SK-N-SH (cell line): ENCODE results near the gene RBM19. TPM values are rescaled to one million over a fixed set of nuclear protein-coding genes. Genes with fewer than 3 reads are reported as not detected.
A peak's percentile ranks its signal among the peaks of the same experiment; 100 is the strongest.

ENCODE experiments used
- CTCF ChIA-PET: fragments of 300-600, 350-600 bp; formaldehyde crosslinking; extraction: SDS; loops from one replicate; lab custom pipeline; 2021; lab: Yijun Ruan, JAX
- POLR2A ChIA-PET: fragments of 350-600 bp; sonication (Branson Sonifier 250); formaldehyde crosslinking; extraction: SDS; loops from one replicate; lab custom pipeline; 2020; ENCODE audit warnings: antibody characterized with exemption, inconsistent platforms; lab: Yijun Ruan, JAX
- DNase-seq: peaks from one replicate; pipeline ENCODE4 v3.0.0; 2012
- H2AFZ ChIP-seq: fragments of 200-600 bp; sonication (generic); 2 replicates; pipeline ENCODE4 v1.8.1; 2016; ENCODE audit warnings: antibody characterized with exemption, mild to moderate bottlenecking, low read depth
- H3F3A ChIP-seq: fragments of 200-600 bp; sonication (generic); replicated peaks from 2 replicates; pipeline ENCODE3; 2016; ENCODE audit warnings: antibody characterized with exemption, mild to moderate bottlenecking; ENCODE audit not compliant: insufficient read depth
- H3K27ac ChIP-seq, 2 experiments: fragments of 200-500 bp in 1 of 2; fragments of 200-600 bp in 1 of 2; sonication (Bioruptor generic) in 1 of 2; sonication (generic), shearing (Covaris generic) in 1 of 2; 2 replicates each; pipeline versions ENCODE4 v1.5.1 to v1.6.1; 2014 to 2016; ENCODE audit warnings: low read depth in 2 of 2, inconsistent platforms in 1 of 2, low read length in 1 of 2, mild to moderate bottlenecking in 1 of 2, mixed read lengths in 1 of 2
- H3K27me3 ChIP-seq: fragments of 200-600 bp; sonication (generic), shearing (Covaris generic); 2 replicates; pipeline ENCODE4 v1.6.1; 2016; ENCODE audit warnings: mixed run types; ENCODE audit not compliant: insufficient read depth
- H3K36me3 ChIP-seq, 2 experiments: fragments of 200-500 bp in 1 of 2; fragments of 200-600 bp in 1 of 2; sonication (Bioruptor generic) in 1 of 2; sonication (generic) in 1 of 2; replicated peaks in 1 of 2; 2 replicates each; pipeline versions ENCODE3 to v1.5.1; 2014 to 2016; ENCODE audit warnings: low read length in 1 of 2, mild to moderate bottlenecking in 1 of 2; ENCODE audit not compliant: insufficient read depth in 2 of 2, control insufficient read depth in 1 of 2
- H3K4me1 ChIP-seq, 2 experiments: fragments of 200-500 bp in 1 of 2; fragments of 200-600 bp in 1 of 2; sonication (Bioruptor generic) in 1 of 2; sonication (generic), shearing (Covaris generic) in 1 of 2; 2 replicates each; pipeline versions ENCODE4 v1.5.1 to v1.6.1; 2014 to 2016; ENCODE audit warnings: low read depth in 1 of 2, low read length in 1 of 2, mixed run types in 1 of 2; ENCODE audit not compliant: insufficient read depth in 2 of 2, control insufficient read depth in 1 of 2
- H3K4me2 ChIP-seq: fragments of 200-600 bp; sonication (generic), shearing (Covaris generic); 2 replicates; pipeline ENCODE4 v1.6.1; 2017; ENCODE audit warnings: mixed run types
- H3K4me3 ChIP-seq, 2 experiments: fragments of 200-500 bp in 1 of 2; fragments of 200-600 bp in 1 of 2; sonication (Bioruptor generic) in 1 of 2; sonication (generic), shearing (Covaris generic) in 1 of 2; 2 replicates each; pipeline versions ENCODE4 v1.5.1 to v1.8.1; 2014 to 2016; ENCODE audit warnings: low read depth in 2 of 2, inconsistent platforms in 1 of 2, low read length in 1 of 2, mild to moderate bottlenecking in 1 of 2, mixed read lengths in 1 of 2, moderate library complexity in 1 of 2
- H3K79me2 ChIP-seq: fragments of 200-600 bp; sonication (generic); 2 replicates; pipeline ENCODE4 v1.8.1; 2017; ENCODE audit warnings: mild to moderate bottlenecking; ENCODE audit not compliant: insufficient read depth
- H3K9ac ChIP-seq: fragments of 200-600 bp; sonication (generic); 2 replicates; pipeline ENCODE4 v1.6.1; 2017; ENCODE audit warnings: mixed run types
- H3K9me2 ChIP-seq: fragments of 200-600 bp; sonication (generic); 2 replicates; pipeline ENCODE4 v1.6.1; 2017; ENCODE audit warnings: mixed run types
- H3K9me3 ChIP-seq: fragments of 200-600 bp; sonication (generic); 2 replicates; pipeline ENCODE4 v1.6.1; 2017; ENCODE audit warnings: mixed run types, mild to moderate bottlenecking, moderate library complexity
- H4K20me1 ChIP-seq: fragments of 200-600 bp; sonication (generic); 2 replicates; pipeline ENCODE4 v1.6.1; 2017; ENCODE audit warnings: mild to moderate bottlenecking, mixed run types; ENCODE audit not compliant: insufficient read depth
- CTCF ChIP-seq: fragments of 200-600 bp; sonication (generic); IDR thresholded peaks from 2 replicates; pipeline ENCODE4 v1.6.1; 2017; ENCODE audit warnings: antibody characterized with exemption, mild to moderate bottlenecking, moderate library complexity
- ELF1 ChIP-seq: IDR thresholded peaks from 2 replicates; pipeline ENCODE4 v1.4.0; 2012
- EP300 ChIP-seq, 2 experiments: IDR thresholded peaks; 2 replicates each; pipeline versions ENCODE4 v1.4.0 to v1.6.1; 2012; ENCODE audit warnings: borderline replicate concordance in 1 of 2, low read depth in 1 of 2, low read length in 1 of 2
- FOSL2 ChIP-seq: IDR thresholded peaks from 2 replicates; pipeline ENCODE4 v1.4.0; 2012; ENCODE audit warnings: low read depth, mild to moderate bottlenecking, moderate library complexity, borderline replicate concordance
- FOXM1 ChIP-seq: IDR thresholded peaks from 2 replicates; pipeline ENCODE4 v1.4.0; 2012; ENCODE audit warnings: low read depth, mild to moderate bottlenecking
- GATA2 ChIP-seq: sonication (generic); formaldehyde crosslinking; IDR thresholded peaks from 2 replicates; pipeline ENCODE4 v1.5.0; 2020; ENCODE audit warnings: mild to moderate bottlenecking, missing genetic modification reagents
- JUND ChIP-seq: IDR thresholded peaks from 2 replicates; pipeline ENCODE4 v1.4.0; 2012
- MEF2A ChIP-seq: IDR thresholded peaks from 2 replicates; pipeline ENCODE4 v1.4.0; 2012; ENCODE audit warnings: low read depth, borderline replicate concordance
- MXI1 ChIP-seq: IDR thresholded peaks from 2 replicates; pipeline ENCODE4 v1.6.1; 2012; ENCODE audit warnings: mild to moderate bottlenecking, low read depth, low read length, improper control_type of control experiment
- NFIC ChIP-seq: IDR thresholded peaks from 2 replicates; pipeline ENCODE4 v1.4.0; 2012; ENCODE audit warnings: borderline replicate concordance
- RAD21 ChIP-seq: IDR thresholded peaks from 2 replicates; pipeline ENCODE4 v1.6.1; 2012; ENCODE audit warnings: mild to moderate bottlenecking, low read length
- RFX5 ChIP-seq: IDR thresholded peaks from 2 replicates; pipeline ENCODE4 v1.6.1; 2012; ENCODE audit warnings: mild to moderate bottlenecking, improper control_type of control experiment, low read length
- TAF1 ChIP-seq: IDR thresholded peaks from 2 replicates; pipeline ENCODE4 v1.6.1; 2012; ENCODE audit warnings: low read depth, mild to moderate bottlenecking, low read length, moderate library complexity, borderline replicate concordance
- TEAD4 ChIP-seq: IDR thresholded peaks from 2 replicates; pipeline ENCODE4 v1.4.0; 2012; ENCODE audit warnings: mild to moderate bottlenecking, borderline replicate concordance; ENCODE audit not compliant: insufficient read depth
- ZBTB33 ChIP-seq: IDR thresholded peaks from 2 replicates; pipeline ENCODE4 v1.4.0; 2012; ENCODE audit warnings: low read depth, borderline replicate concordance
- WGBS: methylation state at CpG from one replicate; pipeline ENCODE4 v1.1.6; 2017; ENCODE audit warnings: low lambda C conversion rate; 5-methylcytosine and 5-hydroxymethylcytosine counted together
- polyA plus RNA-seq, 3 experiments: library from polyadenylated mRNA; depleted of rRNA; stranded (reverse); fragments of >200 nt; gene quantifications; 2 replicates each; pipeline ENCODE4 v1.2.3, GENCODE V29; 2012
- TF ChIP-seq, protein P1 (sequence below): fragments of 150-350 bp; IDR thresholded peaks from 2 replicates; pipeline ENCODE4 v1.6.1; 2017; ENCODE audit warnings: antibody characterized with exemption, low read length, low read depth, borderline replicate concordance

Gene RBM19
- polyA plus RNA-seq, 1 of the 3 experiments (the other 2 are of a cell fraction) = 16.6 TPM

- TF ChIP-seq CTCF = no peak
- TF ChIP-seq FOXM1 = no peak
- TF ChIP-seq TAF1 = no peak
- TF ChIP-seq, protein P1, sequence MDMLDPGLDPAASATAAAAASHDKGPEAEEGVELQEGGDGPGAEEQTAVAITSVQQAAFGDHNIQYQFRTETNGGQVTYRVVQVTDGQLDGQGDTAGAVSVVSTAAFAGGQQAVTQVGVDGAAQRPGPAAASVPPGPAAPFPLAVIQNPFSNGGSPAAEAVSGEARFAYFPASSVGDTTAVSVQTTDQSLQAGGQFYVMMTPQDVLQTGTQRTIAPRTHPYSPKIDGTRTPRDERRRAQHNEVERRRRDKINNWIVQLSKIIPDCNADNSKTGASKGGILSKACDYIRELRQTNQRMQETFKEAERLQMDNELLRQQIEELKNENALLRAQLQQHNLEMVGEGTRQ = no peak
- TF ChIP-seq MXI1 = no peak
- TF ChIP-seq MEF2A = no peak
- no peak for TF ChIP-seq NFIC
Observed at GRCh38 chr12:113793250-113793649, 172.9 kb downstream of the RBM19 start (continued).

DNA sequence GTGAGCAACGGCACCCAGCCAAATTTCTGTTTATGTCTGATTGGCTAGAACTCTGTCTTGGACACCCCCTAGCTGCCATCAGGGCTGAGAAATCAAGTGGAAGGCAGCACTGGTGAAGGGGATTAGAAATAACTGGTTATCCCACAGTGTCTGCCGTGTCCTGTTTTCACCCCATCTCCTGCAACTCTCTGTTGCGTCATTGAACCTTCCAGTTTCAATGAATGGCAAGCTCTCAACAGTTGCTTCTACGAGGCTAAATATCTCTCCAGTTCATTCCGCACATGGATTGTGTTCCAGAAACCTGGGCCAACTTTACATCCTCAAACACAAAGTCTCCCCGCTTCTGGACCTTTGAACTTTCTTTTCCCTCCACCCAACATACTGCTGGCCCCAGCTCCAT lies 173.7 kb downstream of the RBM19 start:
- ChIA-PET CTCF (no interaction called here), POLR2A (no interaction called here)
- no peaks in the 10 kb centered on the region for H3K79me2 ChIP-seq
- no peak overlapping the region for H3K27ac ChIP-seq
- DNase-seq = no peak
- no peaks in the 10 kb centered on the region for H3K27me3 ChIP-seq
- no peak overlapping the region for H3K9ac ChIP-seq
- no peak overlapping the region for H3K4me3 ChIP-seq
- no peaks in the 10 kb centered on the region for H3K9me2 ChIP-seq
- H3K4me2 ChIP-seq = no peak overlapping the region
- no peaks in the 10 kb centered on the region for H3K9me3 ChIP-seq
- H3K36me3 ChIP-seq = no peaks in the 10 kb centered on the region
- no peak overlapping the region for H2AFZ ChIP-seq
- 0 out of 2 replicates have a peak, but pooled peaks cover 4% of the 10 kb centered on the region for H4K20me1 ChIP-seq
- TF ChIP-seq RAD21 = no peak
- no peak for TF ChIP-seq ELF1
- H3F3A ChIP-seq = peaks cover 12% of the 10 kb centered on the region
- H3K4me1 ChIP-seq = no peaks in the 10 kb centered on the region; a peak in 1 of 4 replicates
- WGBS = 83% methylated on average over 6 of the region's 6 CpGs

- H3K9ac ChIP-seq = no peak overlapping the region
- H3K27ac ChIP-seq = no peak overlapping the region
- H3K9me3 ChIP-seq = no peaks in the 10 kb centered on the region
- POLR2A ChIA-PET = no interaction called here
- no peak overlapping the region for H3K4me2 ChIP-seq
- DNase-seq = no peak
- TF ChIP-seq GATA2 (CRISPR knock-in tag) (no peak), TEAD4 (no peak), NFIC (peak; percentile 57; the same call in 1 of the 2 replicates), JUND (0 out of 2 replicates have a peak, but pooled peaks have one; percentile 16), ZBTB33 (no peak), EP300 (IDR thresholded peaks at IDR 0.05; ENCODE audit: borderline replicate concordance in 1 of 2, low read depth in 1 of 2, low read length in 1 of 2) (no peak), FOSL2 (peak; percentile 50; the same call in 1 of the 2 replicates), RAD21 (no peak), RFX5 (no peak)
- TF ChIP-seq, all 33 proteins: peak for 3
- 18% methylated on average over 5 of the region's 5 CpGs for WGBS
- H3K9me2 ChIP-seq = no peaks in the 10 kb centered on the region
- H3K27me3 ChIP-seq = no peaks in the 10 kb centered on the region
- no peak overlapping the region for H2AFZ ChIP-seq
- H3K4me3 ChIP-seq = no peak overlapping the region
- H3K36me3 ChIP-seq = no peaks in the 10 kb centered on the region
- CTCF ChIA-PET = no interaction called here
- no peaks in the 10 kb centered on the region for H3K4me1 ChIP-seq
- H4K20me1 ChIP-seq = 0 out of 2 replicates have a peak, but pooled peaks cover 4% of the 10 kb centered on the region
- H3K79me2 ChIP-seq = no peaks in the 10 kb centered on the region
- peaks cover 12% of the 10 kb centered on the region for H3F3A ChIP-seq
Observed at GRCh38 chr12:113788020-113788856, 177.9 kb downstream of the RBM19 start.
